Regular cardiac myocyte (primary cell): ENCODE results near the gene SPANXC. TPM values are rescaled to one million over a fixed set of nuclear protein-coding genes. Genes with fewer than 3 reads are reported as not detected.

Experiments
- total RNA-seq: library from RNA; depleted of rRNA; stranded (reverse); fragments of >200 nt; gene quantifications from 2 replicates; pipeline ENCODE4 v1.2.3, GENCODE V29; 2014

SPANXC gene
- not detected in 2 replicates for total RNA-seq

DNA sequence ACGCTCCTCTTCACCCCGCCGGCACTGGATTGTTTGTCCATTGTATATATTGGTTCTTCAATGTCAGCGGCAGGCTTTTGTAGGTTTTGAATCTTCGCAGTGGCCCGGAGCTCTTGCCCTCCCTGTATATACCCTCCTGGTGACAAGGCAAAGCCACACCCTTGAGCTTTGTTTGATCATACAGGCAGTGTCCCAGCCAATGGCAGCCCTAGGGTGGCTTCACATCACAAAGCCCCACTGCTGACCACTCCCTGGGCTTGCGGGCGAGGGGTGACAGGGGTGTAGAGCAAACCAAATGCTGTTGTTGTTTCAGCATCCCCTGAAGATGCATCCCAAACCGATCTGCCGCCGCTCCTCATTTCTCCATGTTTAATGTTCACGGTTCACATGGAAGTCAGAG is at the start of gene SPANXC:
SPANXC (minus strand) TSS at position 101 of the 400 bp plus-strand sequence; CDS start at position 41, 60 bp downstream.

Other genes with a start within 250 kb of the SPANXC start
- not detected in 2 replicates for gene SPANXB1, start 239.9 kb downstream of the SPANXC start, total RNA-seq
- 4.2 and 4.6 TPM in 2 replicates for gene LDOC1, start 65.4 kb downstream of the SPANXC start, total RNA-seq